ENCODE results near the gene TIGD3. TPM values are rescaled to one million over a fixed set of nuclear protein-coding genes. Genes with fewer than 3 reads are reported as not detected.

TIGD3 gene
- total and polyA plus RNA-seq, 9 donors, result 0.11 to 0.72 (median 0.33) TPM; not detected in 2

GRCh38 chr11:65404210-65404609 is 49.7 kb downstream of the TIGD3 start:
- DNase-seq, result no peak
- WGBS, 3 donors, result 80 to 84% (median 81%) methylated on average over 13 of the region's 13 CpGs
- no peaks in the 10 kb centered on the region for H3K27me3 ChIP-seq
- H3K4me1 ChIP-seq (ENCODE audit: insufficient read depth), result no peaks in the 10 kb centered on the region
- H3K36me3 ChIP-seq, result no peaks in the 10 kb centered on the region
- H3K9me3 ChIP-seq, result no peaks in the 10 kb centered on the region
- TF ChIP-seq POLR2A (IDR thresholded peaks at IDR 0.05) (no peak), EP300 (IDR thresholded peaks at IDR 0.05) (no peak), CTCF (IDR thresholded peaks at IDR 0.05) (no peak)
- no peak overlapping the region for H3K27ac ChIP-seq
- H3K4me3 ChIP-seq, result no peak overlapping the region
- intact Hi-C loops (cut with DNase I), result no loop called here

- DNase-seq, result no peak
- no peak overlapping the region for H3K4me3 ChIP-seq
- no peaks in the 10 kb centered on the region for H3K9me3 ChIP-seq
- WGBS, 3 donors, result 90 to 93% (median 91%) methylated on average over 24 of the region's 24 CpGs
- H3K36me3 ChIP-seq, result no peaks in the 10 kb centered on the region
- H3K27ac ChIP-seq, result no peak overlapping the region
- TF ChIP-seq POLR2A (IDR thresholded peaks at IDR 0.05), result no peak
- TF ChIP-seq EP300 (IDR thresholded peaks at IDR 0.05), result no peak
- TF ChIP-seq CTCF (IDR thresholded peaks at IDR 0.05), result no peak
- intact Hi-C loops (cut with DNase I), result no loop called here
- H3K4me1 ChIP-seq (ENCODE audit: insufficient read depth), result no peaks in the 10 kb centered on the region
- H3K27me3 ChIP-seq, result no peaks in the 10 kb centered on the region
These were observed 50.2 kb downstream of the TIGD3 start for GRCh38 chr11:65404638-65405339.

Other genes with a start within 250 kb of the TIGD3 start
- gene TM7SF2, start 242.9 kb upstream of the TIGD3 start, total RNA-seq, result 100 to 1,000 TPM in 1 of 7 donors, 10 to 100 TPM in 6; 30.0 to 170 (median 63.6) TPM
- 100 to 1,000 TPM in 1 of 2 donors, 10 to 100 TPM in 1; 88.8 to 128 TPM for gene TM7SF2, start 242.9 kb upstream of the TIGD3 start, polyA plus RNA-seq
- gene ZNHIT2, start 237.1 kb upstream of the TIGD3 start, total RNA-seq, result 10 to 100 TPM; 10.0 to 33.7 (median 13.4) TPM
- gene ZNHIT2, start 237.1 kb upstream of the TIGD3 start, polyA plus RNA-seq, result 10 to 100 TPM in 1 of 2 donors, not detected in 1; 13.1 TPM
- 1,000 to 10,000 TPM; 1,141 to 2,272 (median 1,835) TPM for gene FAU, start 232.6 kb upstream of the TIGD3 start, total RNA-seq
- gene FAU, start 232.6 kb upstream of the TIGD3 start, polyA plus RNA-seq, result 1,000 to 10,000 TPM; 1,053 to 1,798 TPM
- 10 to 100 TPM; 47.1 to 61.8 (median 50.4) TPM for gene MRPL49, start 232.4 kb upstream of the TIGD3 start, total RNA-seq
- gene MRPL49, start 232.4 kb upstream of the TIGD3 start, polyA plus RNA-seq, result 100 to 1,000 TPM in 1 of 2 donors, 10 to 100 TPM in 1; 64.0 to 106 TPM
- gene SYVN1, start 220.2 kb upstream of the TIGD3 start, total RNA-seq, result 10 to 100 TPM; 21.1 to 73.0 (median 53.3) TPM
- 10 to 100 TPM; 26.7 to 59.6 TPM for gene SYVN1, start 220.2 kb upstream of the TIGD3 start, polyA plus RNA-seq
- gene SPDYC, start 184.5 kb upstream of the TIGD3 start, total RNA-seq, result not detected
- gene SPDYC, start 184.5 kb upstream of the TIGD3 start, polyA plus RNA-seq, result under 1 TPM in 1 of 2 donors, not detected in 1; 0.07 TPM
- gene CAPN1, start 172.8 kb upstream of the TIGD3 start, total RNA-seq, result 100 to 1,000 TPM in 6 of 7 donors, 10 to 100 TPM in 1; 99.0 to 178 (median 128) TPM
- gene CAPN1, start 172.8 kb upstream of the TIGD3 start, polyA plus RNA-seq, result 10 to 100 TPM; 20.0 to 67.4 TPM
- 10 to 100 TPM in 3 of 7 donors, 1 to 10 TPM in 4; 4.5 to 10.4 (median 8.6) TPM for gene POLA2, start 92.8 kb upstream of the TIGD3 start, total RNA-seq
- gene POLA2, start 92.8 kb upstream of the TIGD3 start, polyA plus RNA-seq, result 10 to 100 TPM in 1 of 2 donors, 1 to 10 TPM in 1; 8.6 to 13.3 TPM
- gene CDC42EP2, start 39.9 kb upstream of the TIGD3 start, total RNA-seq, result 10 to 100 TPM; 13.7 to 46.9 (median 20.1) TPM
- 1 to 10 TPM in 1 of 2 donors, under 1 TPM in 1; 0.48 to 8.0 TPM for gene CDC42EP2, start 39.9 kb upstream of the TIGD3 start, polyA plus RNA-seq
- 10 to 100 TPM; 49.7 to 99.1 (median 85.4) TPM for gene DPF2, start 20.9 kb upstream of the TIGD3 start, total RNA-seq
- gene DPF2, start 20.9 kb upstream of the TIGD3 start, polyA plus RNA-seq, result 10 to 100 TPM; 52.0 to 78.4 TPM
- 1 to 10 TPM; 3.2 to 8.7 (median 4.6) TPM for gene SLC25A45, start 27.9 kb downstream of the TIGD3 start, total RNA-seq
- 1 to 10 TPM; 2.7 to 3.4 TPM for gene SLC25A45, start 27.9 kb downstream of the TIGD3 start, polyA plus RNA-seq
- 10 to 100 TPM; 21.2 to 41.7 (median 25.5) TPM for gene FRMD8, start 31.9 kb downstream of the TIGD3 start, total RNA-seq
- gene FRMD8, start 31.9 kb downstream of the TIGD3 start, polyA plus RNA-seq, result 10 to 100 TPM in 1 of 2 donors, 1 to 10 TPM in 1; 4.3 to 15.8 TPM
- 100 to 1,000 TPM; 175 to 850 (median 372) TPM for gene NEAT1, start 68.0 kb downstream of the TIGD3 start, total RNA-seq
- 100 to 1,000 TPM; 216 to 268 TPM for gene NEAT1, start 68.0 kb downstream of the TIGD3 start, polyA plus RNA-seq
- over 10,000 TPM in 4 of 7 donors, 1,000 to 10,000 TPM in 3; 4,813 to 13,132 (median 10,519) TPM for gene MALAT1, start 144.3 kb downstream of the TIGD3 start, total RNA-seq
- gene MALAT1, start 144.3 kb downstream of the TIGD3 start, polyA plus RNA-seq, result 100 to 1,000 TPM; 396 to 616 TPM
- gene SCYL1, start 170.3 kb downstream of the TIGD3 start, total RNA-seq, result 100 to 1,000 TPM in 1 of 7 donors, 10 to 100 TPM in 6; 59.0 to 118 (median 96.2) TPM
- gene SCYL1, start 170.3 kb downstream of the TIGD3 start, polyA plus RNA-seq, result 10 to 100 TPM; 11.7 to 71.6 TPM
- 100 to 1,000 TPM; 143 to 292 (median 198) TPM for gene LTBP3, start 203.6 kb downstream of the TIGD3 start, total RNA-seq
- gene LTBP3, start 203.6 kb downstream of the TIGD3 start, polyA plus RNA-seq, result 100 to 1,000 TPM in 1 of 2 donors, 10 to 100 TPM in 1; 35.9 to 130 TPM
- gene ZNRD2, start 215.7 kb downstream of the TIGD3 start, total RNA-seq, result 10 to 100 TPM; 26.6 to 59.5 (median 39.2) TPM
- gene ZNRD2, start 215.7 kb downstream of the TIGD3 start, polyA plus RNA-seq, result 10 to 100 TPM in 1 of 2 donors, 1 to 10 TPM in 1; 2.3 to 61.8 TPM
- 10 to 100 TPM; 41.0 to 74.0 (median 53.3) TPM for gene FAM89B, start 217.8 kb downstream of the TIGD3 start, total RNA-seq
- gene FAM89B, start 217.8 kb downstream of the TIGD3 start, polyA plus RNA-seq, result 10 to 100 TPM in 1 of 2 donors, 1 to 10 TPM in 1; 1.9 to 47.8 TPM
- 10 to 100 TPM; 21.7 to 63.0 (median 40.3) TPM for gene EHBP1L1, start 221.3 kb downstream of the TIGD3 start, total RNA-seq
- gene EHBP1L1, start 221.3 kb downstream of the TIGD3 start, polyA plus RNA-seq, result 10 to 100 TPM; 24.5 to 42.4 TPM
- 1 to 10 TPM in 3 of 7 donors, under 1 TPM in 4; 0.65 to 4.0 (median 0.95) TPM for gene KCNK7, start 241.0 kb downstream of the TIGD3 start, total RNA-seq
- gene KCNK7, start 241.0 kb downstream of the TIGD3 start, polyA plus RNA-seq, result 1 to 10 TPM in 1 of 2 donors, not detected in 1; 1.5 TPM